PC-9 (cell line): ENCODE measurements around the gene FAM174C.

Experiments used
- CTCF ChIP-seq: fragments of 200-600 bp; sonication (generic); conservative IDR thresholded peaks from 2 replicates; pipeline ENCODE4 v1.6.1; 2017; ENCODE audit warnings: mixed run types, antibody characterized with exemption, mild to moderate bottlenecking, moderate library complexity
- EZH2 ChIP-seq: fragments of 200-600 bp; sonication (generic); IDR thresholded peaks from 2 replicates; pipeline ENCODE4 v1.8.0; 2017; ENCODE audit warnings: antibody characterized with exemption, low read depth

DNA sequence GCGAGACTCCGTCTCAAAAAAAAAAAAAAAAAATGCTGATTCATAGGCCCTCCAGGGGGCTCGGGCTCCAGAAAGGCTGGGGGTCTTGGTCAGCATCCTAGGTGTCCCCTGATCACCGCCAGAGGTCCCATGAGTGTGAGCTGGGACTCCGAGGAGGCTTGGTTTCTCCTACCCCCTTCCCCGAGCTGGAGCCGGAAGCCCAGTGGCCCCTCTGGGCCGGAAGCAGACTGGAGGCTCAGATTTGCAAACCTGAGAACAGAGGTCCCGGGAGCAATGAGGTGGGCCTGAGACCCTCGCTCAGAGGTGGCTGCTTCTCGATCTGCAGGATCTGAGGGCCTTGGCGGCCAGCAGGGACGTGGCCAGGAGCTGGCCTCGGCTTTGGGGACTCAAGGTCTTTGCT, 51.8 kb downstream of the FAM174C start:
- TF ChIP-seq CTCF (no peak), EZH2 (no peak)
